Kasumi-1 (cell line): ENCODE data around the gene IL31RA.
A peak's percentile ranks its signal among the peaks of the same experiment; 100 is the strongest.
"Not testable (repeated sequence)": the region's sequence is repeated elsewhere in the genome, so short reads cannot be mapped to it uniquely, and the experiment has no call there.

Source experiments
- DNase-seq, 2 experiments: peaks; one replicate each; lab custom pipeline; 2025; lab: John Stamatoyannopoulos, UW

The IL31RA gene

GRCh38 chr5:55926476-55926875, 75.3 kb downstream of the IL31RA start:
- no peak for DNase-seq

- no peak for DNase-seq
Measured at GRCh38 chr5:55927861-55928655, 76.9 kb downstream of the IL31RA start.

GRCh38 chr5:55929020-55929799, 78.1 kb downstream of the IL31RA start:
- DNase-seq, result no peak

GRCh38 chr5:55932700-55933099, 81.5 kb downstream of the IL31RA start:
- DNase-seq, result no peak

- DNase-seq, result no peak
Measured at GRCh38 chr5:55933377-55934114, 82.4 kb downstream of the IL31RA start.

GRCh38 chr5:55934115-55934613, 83.0 kb downstream of the IL31RA start:
- no peak for DNase-seq

- DNase-seq, result no peak
Measured at GRCh38 chr5:55934720-55935119, 83.6 kb downstream of the IL31RA start.

- no peak for DNase-seq
Measured at GRCh38 chr5:55935371-55935770, 84.2 kb downstream of the IL31RA start.

DNA sequence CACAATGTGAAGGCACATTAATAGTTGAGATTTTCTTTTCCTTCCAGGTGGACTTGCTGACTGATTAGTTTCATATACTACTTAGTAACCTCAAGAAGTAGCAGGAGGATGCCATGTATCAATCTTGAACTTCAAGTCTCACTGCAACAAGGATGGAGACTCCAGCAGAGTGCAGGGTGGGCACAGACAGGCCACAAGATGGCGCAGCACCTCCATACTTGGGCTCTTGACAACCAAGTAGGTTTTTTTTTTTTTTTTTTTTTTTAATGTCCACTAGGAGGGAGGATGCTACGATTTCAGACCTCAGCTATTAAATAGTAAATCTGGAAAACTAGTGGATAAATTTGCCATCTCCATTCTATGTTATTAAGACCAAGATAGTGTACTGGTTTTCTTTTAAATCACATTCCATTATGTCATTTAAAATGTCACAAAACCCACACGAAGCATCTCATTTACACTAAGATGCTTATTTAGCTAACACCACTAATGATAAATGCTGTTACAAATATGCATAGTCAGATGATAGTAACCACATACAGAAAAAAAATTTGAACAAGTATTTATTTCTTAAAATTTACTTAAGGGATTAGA, 85.0 kb downstream of the IL31RA start:
- DNase-seq, result peak; percentile 73 to 77

DNA sequence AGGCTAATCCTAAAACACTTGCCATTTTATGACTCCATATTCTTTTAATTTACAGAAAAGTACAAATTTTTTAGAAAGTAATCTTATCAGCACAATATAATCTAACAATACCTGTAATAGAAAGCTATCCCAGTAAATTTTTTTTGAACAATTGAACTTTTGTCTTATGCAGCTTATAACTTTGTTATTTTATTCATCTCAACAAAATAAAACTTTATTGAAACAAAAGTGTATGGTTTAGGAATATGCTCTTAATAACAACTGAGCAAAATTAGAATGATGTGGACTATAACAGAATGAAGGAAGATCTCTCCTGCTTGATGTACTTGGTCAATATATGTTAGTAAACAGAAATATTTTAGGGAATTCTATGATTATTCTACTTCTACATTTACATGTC, 86.4 kb downstream of the IL31RA start:
- DNase-seq, result not testable (repeated sequence)

- not testable (repeated sequence) for DNase-seq
Measured at GRCh38 chr5:55941154-55941553, 90.0 kb downstream of the IL31RA start.

GRCh38 chr5:55959208-55959607, 108.1 kb downstream of the IL31RA start:
- no peak for DNase-seq

- no peak for DNase-seq
Measured at GRCh38 chr5:55960779-55961178, 109.6 kb downstream of the IL31RA start.

DNA sequence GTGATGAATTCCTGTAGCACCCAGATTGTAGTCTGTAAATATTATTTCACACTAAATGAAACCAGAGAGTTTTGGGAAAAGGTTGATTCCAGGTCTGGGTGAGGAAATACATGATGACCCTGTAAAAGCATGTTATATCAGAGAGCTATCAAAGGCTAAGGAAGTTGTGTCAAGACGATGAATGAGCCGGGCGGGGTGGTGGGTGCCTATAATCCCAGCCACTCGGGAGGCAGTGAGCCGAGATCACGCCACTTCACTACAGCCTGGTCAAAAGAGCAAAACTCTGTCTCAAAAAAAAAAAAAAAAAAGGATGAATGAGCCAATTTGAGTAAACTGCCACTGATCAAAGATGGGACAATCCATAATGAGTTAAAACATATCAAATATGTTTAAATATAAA, 114.4 kb downstream of the IL31RA start:
- no peak for DNase-seq

- DNase-seq, result no peak
Measured at GRCh38 chr5:55966284-55966683, 115.1 kb downstream of the IL31RA start.

- no peak for DNase-seq
Measured at GRCh38 chr5:55969956-55970355, 118.8 kb downstream of the IL31RA start.
